GM20431 (cell line): ENCODE measurements around the gene RELA.

Source experiments
- in situ Hi-C: fragments of 300-500 bp; cut with MseI, MboI; formaldehyde crosslinking; loops from one replicate; pipeline ENCODE4 v1.15.0; 2020; ENCODE audit warnings: low sequenced_read_pairs; ENCODE audit not compliant: unreplicated experiment

Gene RELA

GRCh38 chr11:65636108-65637031, 26.3 kb downstream of the RELA start:
- in situ Hi-C loops: no loop called here

GRCh38 chr11:65634905-65635731, 27.6 kb downstream of the RELA start:
- in situ Hi-C loops: no loop called here

GRCh38 chr11:65634440-65634839, 28.3 kb downstream of the RELA start:
- in situ Hi-C loops: no loop called here

DNA sequence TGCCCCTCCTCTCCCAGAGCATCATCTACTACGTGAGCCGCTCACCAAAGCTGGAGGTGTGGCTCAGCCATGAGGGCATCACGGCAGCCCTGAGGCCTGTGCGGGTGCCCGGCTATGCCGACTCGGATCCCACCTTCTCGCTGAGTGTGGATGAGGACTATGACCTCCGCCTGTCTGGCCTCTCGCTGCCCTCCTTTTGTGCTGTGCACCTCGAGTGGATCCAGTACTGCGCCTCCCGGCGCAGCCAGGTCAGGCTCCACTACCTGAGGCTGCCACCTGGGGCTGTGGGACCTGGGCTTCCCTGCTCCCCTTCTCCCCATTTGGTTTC, 28.6 kb downstream of the RELA start:
- in situ Hi-C loops: no loop called here

DNA sequence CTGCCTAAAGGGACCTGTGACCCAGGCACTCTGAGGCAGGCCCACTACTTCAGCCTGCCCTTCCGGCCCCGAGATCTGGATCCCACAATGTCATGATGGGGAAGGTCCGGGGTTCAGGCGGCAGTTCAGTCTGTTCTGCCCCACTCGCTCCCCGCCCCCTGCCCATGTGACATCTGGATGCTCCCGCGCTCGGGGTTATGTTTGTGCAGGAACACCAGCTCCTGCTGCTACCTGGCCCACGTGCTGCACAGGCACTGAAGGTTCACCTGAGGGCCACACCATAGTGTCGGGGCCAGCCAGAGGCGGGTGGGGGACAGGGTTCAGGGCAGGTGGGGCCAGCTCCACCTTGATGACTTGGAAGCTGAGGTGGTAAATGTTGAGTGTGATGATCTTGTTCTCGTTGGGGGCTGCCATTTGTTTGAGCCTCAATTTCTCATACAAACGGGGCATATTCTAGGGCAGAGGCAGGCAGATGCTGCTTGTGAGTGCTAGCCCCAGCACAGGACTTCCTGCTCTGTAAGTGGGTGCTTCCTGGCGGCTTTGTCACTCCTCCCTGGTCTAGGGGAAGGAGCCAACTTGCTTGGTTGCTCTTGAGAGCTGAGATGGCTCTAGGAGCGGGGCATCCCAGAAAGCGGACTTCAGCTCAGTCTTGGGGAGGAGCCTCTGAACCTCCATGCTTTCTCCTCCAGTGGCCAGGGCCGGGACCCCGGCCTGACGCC, 29.2 kb downstream of the RELA start:
- in situ Hi-C loops: no loop called here

DNA sequence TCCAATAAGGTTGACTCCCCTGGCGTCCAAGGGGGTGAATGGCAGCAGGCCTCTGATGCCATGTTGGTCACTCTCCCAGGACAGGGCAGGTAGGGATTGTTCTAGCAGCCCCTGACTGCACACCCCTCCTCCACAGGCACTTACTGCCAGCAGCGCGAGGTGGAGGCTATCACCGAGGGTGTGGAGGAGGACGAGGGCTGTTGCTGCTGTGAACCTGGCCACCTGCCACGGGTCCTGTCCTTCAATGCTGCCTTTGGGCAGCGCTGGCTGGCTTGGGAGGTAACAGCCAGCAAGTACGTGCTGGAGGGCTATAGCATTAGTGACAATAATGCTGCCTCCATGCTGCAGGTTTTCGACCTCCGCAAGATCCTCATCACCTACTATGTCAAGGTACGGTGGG, 32.5 kb downstream of the RELA start:
- in situ Hi-C loops: no loop called here

DNA sequence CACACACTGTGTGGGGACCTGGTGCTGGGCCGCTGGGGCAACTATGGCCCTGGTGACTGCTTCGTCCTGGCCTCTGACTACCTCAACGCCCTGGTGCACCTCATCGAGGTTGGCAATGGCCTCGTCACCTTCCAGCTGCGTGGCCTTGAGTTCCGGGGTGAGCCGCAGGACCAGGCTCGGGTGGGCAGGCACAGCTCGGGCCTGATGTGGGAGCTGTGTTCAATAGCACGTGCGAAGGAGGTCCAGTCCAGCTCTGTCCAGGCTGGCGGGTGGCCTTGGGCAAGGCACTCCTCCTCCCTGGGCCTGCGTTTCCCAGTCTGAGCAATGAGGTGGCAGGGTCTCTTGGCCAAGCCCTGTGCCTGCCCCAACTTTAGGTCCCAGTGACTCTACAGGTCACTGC, 33.1 kb downstream of the RELA start:
- in situ Hi-C loops: no loop called here

DNA sequence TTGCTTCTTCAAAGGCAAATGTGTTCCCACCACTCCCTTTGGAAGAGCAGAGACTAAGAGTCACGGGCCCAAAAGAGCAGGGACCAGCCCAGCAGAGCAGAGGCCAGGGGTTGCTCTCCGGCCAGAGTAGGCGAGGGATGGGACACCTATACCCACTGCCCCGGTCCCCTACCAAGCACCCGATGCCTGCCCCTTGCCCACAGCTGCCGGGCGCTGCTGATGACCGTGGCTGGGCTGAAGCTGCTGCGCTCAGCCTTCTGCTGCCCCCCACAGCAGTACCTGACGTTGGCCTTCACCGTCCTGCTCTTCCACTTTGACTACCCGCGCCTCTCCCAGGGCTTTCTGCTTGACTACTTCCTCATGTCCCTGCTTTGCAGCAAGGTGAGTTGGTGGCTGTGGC, 35.5 kb downstream of the RELA start:
- in situ Hi-C loops: no loop called here

DNA sequence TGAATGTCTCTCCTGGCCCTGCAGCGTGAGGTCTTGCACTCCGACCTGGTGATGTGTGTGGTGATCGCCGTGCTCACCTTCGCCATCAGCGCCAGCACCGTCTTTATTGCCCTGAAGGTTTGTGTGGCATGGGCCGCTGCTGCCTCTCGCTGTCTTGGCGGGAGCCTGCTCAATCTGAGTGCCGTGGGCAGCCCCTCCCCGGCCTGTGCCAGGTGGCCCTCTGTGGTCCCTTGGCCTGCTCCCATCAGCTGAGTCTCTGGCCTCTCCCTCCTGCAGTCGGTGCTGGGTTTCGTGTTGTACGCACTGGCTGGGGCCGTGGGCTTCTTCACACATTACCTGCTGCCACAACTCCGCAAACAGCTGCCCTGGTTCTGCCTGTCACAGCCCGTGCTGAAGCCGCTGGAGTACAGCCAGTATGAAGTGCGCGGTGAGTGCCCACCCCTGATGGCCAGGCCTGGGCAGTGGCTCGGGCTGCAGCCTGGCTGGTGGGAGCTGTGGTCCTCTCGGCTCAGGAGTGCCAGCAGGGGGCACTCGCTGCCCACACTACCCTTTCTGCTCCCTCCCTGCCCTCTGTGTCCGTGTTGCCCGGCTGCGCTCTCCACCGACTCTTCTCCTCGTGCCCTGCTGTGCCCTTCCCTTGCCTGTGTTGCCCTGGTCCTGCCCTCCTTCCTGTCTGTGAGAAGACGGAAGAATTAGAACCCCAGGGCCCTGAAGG, 36.9 kb downstream of the RELA start:
- in situ Hi-C loops: no loop called here

DNA sequence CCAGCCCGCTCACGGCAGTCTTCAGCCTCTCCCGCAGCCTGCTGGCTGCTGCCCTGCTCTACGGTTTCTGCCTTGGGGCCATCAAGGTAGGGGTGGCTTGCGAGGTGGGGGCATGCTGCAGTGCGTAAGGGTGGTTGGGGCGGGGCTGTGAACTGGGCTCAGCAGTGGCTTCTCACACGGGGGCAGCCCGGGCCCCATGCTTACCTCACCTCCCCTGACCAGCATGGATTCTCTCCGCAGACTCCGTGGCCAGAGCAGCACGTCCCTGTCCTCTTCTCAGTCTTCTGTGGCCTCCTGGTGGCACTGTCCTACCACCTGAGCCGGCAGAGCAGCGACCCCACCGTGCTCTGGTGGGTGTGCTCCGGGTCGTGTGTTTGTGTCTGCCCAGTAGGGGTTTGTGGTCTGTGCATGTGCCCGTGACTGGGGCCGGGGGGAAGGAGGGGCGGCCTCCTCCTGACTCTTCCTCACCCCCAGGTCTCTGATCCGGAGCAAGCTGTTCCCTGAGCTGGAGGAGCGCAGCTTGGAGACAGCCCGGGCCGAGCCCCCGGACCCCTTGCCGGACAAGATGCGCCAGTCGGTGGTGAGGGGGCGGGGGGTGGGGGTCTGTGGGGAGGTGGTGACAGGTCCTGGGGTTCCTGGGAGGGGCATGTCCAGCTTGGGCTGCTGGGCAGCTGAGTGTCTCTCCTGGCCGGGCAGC, 37.6 kb downstream of the RELA start:
- in situ Hi-C loops: no loop called here

DNA sequence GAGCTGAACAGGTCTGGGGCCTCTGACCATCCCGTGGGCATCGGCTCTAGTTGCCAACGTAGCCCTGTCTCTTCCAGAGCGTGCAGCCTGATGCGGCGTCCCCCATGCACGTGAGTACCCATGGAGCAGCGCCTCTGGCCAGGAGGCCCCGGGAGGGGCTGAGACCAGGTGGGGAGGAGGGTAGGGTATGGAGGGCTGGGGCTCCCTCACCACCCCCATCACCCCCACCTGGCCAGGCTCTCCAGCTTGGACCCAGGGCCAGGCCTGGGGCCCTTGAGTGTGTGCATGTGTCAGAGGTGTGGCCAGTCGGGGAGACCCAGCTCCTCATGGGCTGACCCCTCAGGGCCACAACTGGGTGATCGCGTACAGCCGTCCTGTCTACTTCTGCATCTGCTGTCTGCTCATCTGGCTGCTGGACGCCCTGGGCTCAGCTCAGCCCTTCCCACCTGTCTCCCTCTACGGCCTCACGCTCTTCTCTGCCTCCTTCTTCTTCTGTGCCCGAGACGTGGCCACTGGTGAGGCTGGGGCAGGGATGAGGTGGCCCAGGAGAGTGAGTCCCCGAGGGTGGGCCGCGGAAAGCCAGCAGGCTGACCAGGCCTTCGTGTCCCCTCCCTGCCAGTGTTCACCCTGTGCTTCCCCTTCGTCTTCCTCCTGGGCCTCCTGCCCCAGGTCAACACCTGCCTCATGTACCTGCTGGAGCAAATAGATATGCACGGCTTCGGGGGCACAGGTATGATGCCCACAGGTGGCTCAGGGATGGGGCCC, 38.7 kb downstream of the RELA start:
- in situ Hi-C loops: no loop called here

DNA sequence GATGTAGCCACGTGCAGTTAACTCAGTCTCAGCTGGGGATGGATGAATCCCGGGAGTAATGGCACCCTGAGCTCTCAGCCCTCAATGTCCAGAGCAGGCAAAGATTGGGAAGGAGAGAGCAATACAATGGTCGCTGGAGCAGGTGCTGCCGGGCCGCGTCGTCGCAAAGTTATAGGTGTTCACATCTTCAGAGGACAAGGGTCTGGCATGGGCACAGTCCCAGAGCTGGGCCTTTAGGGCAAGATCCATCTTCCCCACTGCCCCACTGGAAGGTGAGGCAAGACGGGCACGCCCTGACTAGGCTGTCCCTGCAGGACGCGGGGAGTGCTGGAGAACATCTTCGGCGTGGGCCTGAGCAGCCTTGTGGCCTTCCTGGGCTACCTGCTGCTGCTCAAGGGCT, 39.5 kb downstream of the RELA start:
- in situ Hi-C loops: no loop called here

DNA sequence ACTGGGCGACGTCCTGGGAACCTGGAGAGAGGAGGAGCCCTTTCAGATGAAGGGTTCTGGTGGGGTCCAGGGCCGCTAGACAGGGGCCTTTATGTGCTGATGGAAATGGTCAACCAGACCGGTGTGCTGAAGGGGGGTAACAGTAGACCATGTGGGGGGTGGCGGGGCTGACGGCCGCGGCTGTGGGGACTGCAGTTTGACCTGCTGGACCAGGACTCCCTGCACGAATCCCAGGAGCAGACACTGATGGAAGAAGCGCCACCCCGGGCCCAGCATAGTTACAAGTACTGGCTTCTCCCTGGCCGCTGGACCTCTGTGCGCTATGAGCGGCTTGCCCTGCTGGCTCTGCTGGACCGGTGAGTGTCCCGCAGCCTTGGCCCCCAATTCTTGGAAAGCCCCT, 40.7 kb downstream of the RELA start:
- in situ Hi-C loops: no loop called here

GRCh38 chr11:65621460-65621859, 41.3 kb downstream of the RELA start:
- in situ Hi-C loops: no loop called here

GRCh38 chr11:65620666-65621065, 42.0 kb downstream of the RELA start:
- in situ Hi-C loops: no loop called here

- in situ Hi-C loops: no loop called here
Measured at GRCh38 chr11:65619281-65619928, 43.3 kb downstream of the RELA start.

- in situ Hi-C loops: no loop called here
Measured at GRCh38 chr11:65618763-65619162, 44.0 kb downstream of the RELA start.

GRCh38 chr11:65617990-65618751, 44.5 kb downstream of the RELA start:
- in situ Hi-C loops: no loop called here
